ENCODE data around the gene ZNF883. TPM values are rescaled to one million over a fixed set of nuclear protein-coding genes. Genes with fewer than 3 reads are reported as not detected.

ZNF883 gene
- total RNA-seq, 4 donors from 2014 or later: 0.33 to 3.0 (median 0.59) TPM

GRCh38 chr9:113042884-113043657 is 31.1 kb upstream of the ZNF883 start:
- no peaks in the 10 kb centered on the region for H3K4me1 ChIP-seq
- no peak overlapping the region for H3K27ac ChIP-seq
- H3K36me3 ChIP-seq: peaks cover 39 to 46% of the 10 kb centered on the region in 2 donors
- WGBS, 2 donors: 95 to 98% methylated on average over 4 of the region's 4 CpGs
- no peaks in the 10 kb centered on the region for H3K27me3 ChIP-seq
- H3K4me3 ChIP-seq (replicated peaks in 1 of 3): no peak overlapping the region
- peaks cover 25% of the 10 kb centered on the region for H3K9me3 ChIP-seq
- intact Hi-C loops (cut with DNase I): loop anchor here (10.0 kb wide), 1 partner anchor 1498 kb away; no protein-coding TSS in a partner anchor
- TF ChIP-seq CTCF (IDR thresholded peaks at IDR 0.05) (no peak), POLR2A (IDR thresholded peaks at IDR 0.05) (no peak)
- no peak for DNase-seq

DNA sequence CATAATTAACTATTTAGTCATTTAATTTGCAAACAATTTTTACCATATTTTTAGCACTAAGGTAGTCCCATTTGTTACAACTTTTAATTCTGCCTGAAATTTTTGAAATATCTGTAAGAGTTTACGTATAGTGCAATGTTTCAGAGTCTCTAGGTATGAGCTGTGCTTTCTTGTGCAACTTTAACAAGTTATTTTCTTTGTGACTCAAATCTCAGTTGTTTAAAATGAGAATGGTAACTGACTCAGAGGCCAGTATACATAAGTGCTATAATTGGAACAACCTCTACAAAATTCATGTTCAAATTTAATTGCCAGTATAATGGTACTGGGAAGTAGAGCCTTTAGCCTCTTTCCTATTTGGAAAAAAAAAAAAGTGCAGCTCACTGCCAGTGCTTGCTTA is 14.2 kb upstream of the ZNF883 start:
- Histone ChIP-seq H3K4me1 (no peaks in the 10 kb centered on the region), H3K27me3 (no peaks in the 10 kb centered on the region), H3K9me3 (no peaks in the 10 kb centered on the region), H3K27ac (no peak overlapping the region), H3K4me3 (replicated peaks in 1 of 3) (no peak overlapping the region), H3K36me3 (no peaks in the 10 kb centered on the region)
- DNase-seq: no peak
- 70 to 73% methylated on average over 1 of the region's 1 CpG for WGBS, 2 donors
- TF ChIP-seq POLR2A (IDR thresholded peaks at IDR 0.05) (no peak), CTCF (IDR thresholded peaks at IDR 0.05) (no peak)
- intact Hi-C loops (cut with DNase I): no loop called here

GRCh38 chr9:113018247-113018646 is 6.3 kb upstream of the ZNF883 start:
- WGBS, 2 donors: 90 to 92% methylated on average over 3 of the region's 3 CpGs
- Histone ChIP-seq H3K27me3 (no peaks in the 10 kb centered on the region), H3K36me3 (no peaks in the 10 kb centered on the region), H3K27ac (no peak overlapping the region), H3K4me3 (replicated peaks in 1 of 3) (no peak overlapping the region), H3K4me1 (no peaks in the 10 kb centered on the region), H3K9me3 (no peaks in the 10 kb centered on the region)
- no peak for TF ChIP-seq CTCF (IDR thresholded peaks at IDR 0.05)
- TF ChIP-seq POLR2A (IDR thresholded peaks at IDR 0.05): no peak
- DNase-seq: no peak
- intact Hi-C loops (cut with DNase I): no loop called here

GRCh38 chr9:113012492-113012891 is 500 bp upstream of the ZNF883 start:
- no peaks in the 10 kb centered on the region for H3K27me3 ChIP-seq
- no peak for TF ChIP-seq POLR2A (IDR thresholded peaks at IDR 0.05)
- no peak for TF ChIP-seq CTCF (IDR thresholded peaks at IDR 0.05)
- H3K4me1 ChIP-seq: no peaks in the 10 kb centered on the region
- WGBS, 2 donors: 28 to 30% methylated on average over 9 of the region's 9 CpGs
- no peak overlapping the region for H3K4me3 ChIP-seq (replicated peaks in 1 of 3)
- no peaks in the 10 kb centered on the region for H3K9me3 ChIP-seq
- DNase-seq: no peak
- H3K36me3 ChIP-seq: no peaks in the 10 kb centered on the region
- H3K27ac ChIP-seq: no peak overlapping the region
- intact Hi-C loops (cut with DNase I): no loop called here

- Histone ChIP-seq H3K4me3 (replicated peaks in 1 of 3) (no peak overlapping the region), H3K27ac (no peak overlapping the region), H3K27me3 (no peaks in the 10 kb centered on the region), H3K4me1 (no peaks in the 10 kb centered on the region), H3K36me3 (no peaks in the 10 kb centered on the region), H3K9me3 (no peaks in the 10 kb centered on the region)
- intact Hi-C loops (cut with DNase I): no loop called here
- 61 to 64% methylated on average over 1 of the region's 1 CpG for WGBS, 2 donors
- DNase-seq: no peak
- no peak for TF ChIP-seq CTCF (IDR thresholded peaks at IDR 0.05)
- TF ChIP-seq POLR2A (IDR thresholded peaks at IDR 0.05): no peak
Measured at GRCh38 chr9:113005777-113006176, 6.2 kb downstream of the ZNF883 start.
